Smooth muscle cell of the brain vasculature (primary cell): Measurements from ENCODE around the gene ULK3.

Source experiments
- DNase-seq: peaks from one replicate; pipeline ENCODE4 v3.0.0-alpha.2; 2012; ENCODE audit warnings: low read depth, low spot score

The ULK3 gene

GRCh38 chr15:74822233-74822632 is 20.7 kb downstream of the ULK3 start:
- no peak for DNase-seq

GRCh38 chr15:74821790-74822158 is 21.2 kb downstream of the ULK3 start:
- no peak for DNase-seq

DNA sequence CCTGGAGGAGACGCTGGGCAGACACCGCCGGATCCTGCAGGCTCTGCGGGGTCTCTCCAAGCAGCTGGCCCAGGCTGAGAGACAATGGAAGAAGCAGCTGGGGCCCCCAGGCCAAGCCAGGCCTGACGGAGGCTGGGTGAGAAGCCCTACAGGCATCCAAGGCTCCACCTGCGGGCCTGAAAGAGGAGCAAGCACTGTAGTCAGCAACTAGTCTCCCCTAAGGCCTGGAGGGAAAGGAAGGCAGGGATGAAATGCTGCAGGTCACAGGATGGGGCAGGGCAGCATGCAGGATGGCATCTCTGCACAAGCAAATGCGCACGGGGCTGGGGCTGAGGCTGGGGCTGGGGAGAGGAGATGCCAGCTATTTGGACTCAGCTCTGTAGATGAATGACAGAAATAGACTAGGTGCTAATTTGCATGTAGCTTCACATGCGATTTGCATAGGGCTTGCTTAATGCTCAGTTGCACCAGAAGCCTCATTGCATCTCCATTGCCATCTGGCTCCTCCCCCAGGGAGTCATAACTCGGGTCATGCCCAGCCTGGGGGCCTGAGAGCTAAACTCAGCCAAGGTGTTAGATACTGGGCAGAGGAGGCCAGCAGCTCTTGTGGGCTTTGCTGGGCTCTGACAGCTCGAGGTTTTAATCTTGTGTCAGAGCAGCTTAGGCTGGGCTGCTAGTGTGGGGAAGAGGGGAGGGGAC is 21.7 kb downstream of the ULK3 start:
- DNase-seq = no peak

DNA sequence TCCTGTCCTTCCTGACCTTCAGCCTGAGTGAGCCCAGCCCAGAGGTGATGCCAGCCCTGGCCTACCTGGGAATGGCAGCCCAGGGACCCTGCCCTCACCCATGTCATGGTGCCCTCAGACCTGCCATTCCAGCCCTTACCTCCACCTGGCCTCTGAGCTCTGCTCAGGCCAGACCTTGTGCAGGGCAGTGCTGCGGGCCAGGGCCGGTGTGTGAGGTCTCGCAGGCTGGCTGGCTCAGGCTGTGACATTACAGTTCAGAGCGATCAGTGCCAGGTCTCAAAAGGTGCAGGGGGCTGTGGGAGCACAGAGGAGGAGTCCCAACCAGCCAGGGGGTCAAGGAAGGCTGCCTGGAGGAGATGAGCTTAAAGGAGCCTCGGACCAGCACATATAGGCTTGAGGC is 22.9 kb downstream of the ULK3 start:
- no peak for DNase-seq

DNA sequence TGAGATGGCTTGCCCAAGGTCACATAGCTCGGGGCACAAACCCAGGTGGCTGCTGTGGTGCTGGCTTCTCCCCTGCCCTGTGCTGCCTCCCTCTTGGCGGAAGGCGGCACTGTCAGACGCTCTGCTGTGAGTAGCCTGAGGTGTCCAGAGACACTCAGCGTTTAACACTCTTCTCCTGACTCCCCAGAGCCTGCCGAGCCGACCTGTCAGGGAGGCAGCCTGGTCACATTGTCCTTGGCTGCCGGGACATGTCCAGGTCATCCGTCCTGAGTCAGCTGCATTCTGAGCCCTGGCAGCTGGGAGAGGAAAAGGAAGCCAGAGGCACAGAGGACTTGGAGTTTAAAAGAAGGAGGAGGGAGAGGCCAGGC is 25.6 kb downstream of the ULK3 start:
- no peak for DNase-seq

DNA sequence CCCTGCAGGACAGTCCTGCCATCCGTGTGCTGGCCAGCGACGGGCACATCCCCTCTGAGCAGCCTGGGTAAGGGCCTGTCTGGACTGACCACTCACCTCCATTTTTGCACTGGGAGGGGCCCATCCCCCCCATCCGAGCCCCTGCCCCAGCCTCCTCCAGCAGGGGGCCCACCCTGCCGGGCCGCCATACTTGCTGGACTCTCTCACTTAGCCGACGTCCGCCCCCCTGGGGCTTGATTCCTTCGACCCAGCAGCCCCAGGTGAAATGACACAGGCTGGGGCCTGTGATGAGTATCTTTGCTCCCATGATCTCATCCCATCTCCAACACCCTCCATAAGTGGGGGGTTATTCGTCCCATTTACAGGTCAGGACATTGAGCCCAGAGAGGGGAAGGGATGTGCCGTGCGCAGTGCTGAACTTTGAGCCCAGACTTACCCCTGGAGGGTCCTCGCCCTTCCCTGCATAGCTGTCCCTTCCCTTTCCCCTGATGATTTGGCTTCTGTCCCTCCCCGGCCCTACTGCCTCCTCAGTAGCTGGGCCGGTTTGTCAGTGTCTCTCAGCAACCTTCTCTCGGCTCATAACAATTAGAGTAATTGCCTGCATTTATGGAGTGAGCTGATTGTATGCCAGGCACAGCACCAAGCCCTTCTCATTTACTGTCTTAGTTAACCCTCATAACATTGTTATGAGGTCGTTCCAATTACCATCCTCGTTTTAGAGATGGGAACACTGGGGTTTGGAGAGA is 26.2 kb downstream of the ULK3 start:
- DNase-seq = no peak

- no peak for DNase-seq
These were observed 27.0 kb downstream of the ULK3 start for GRCh38 chr15:74815961-74816360.

GRCh38 chr15:74815121-74815934 is 27.6 kb downstream of the ULK3 start:
- DNase-seq = no peak

DNA sequence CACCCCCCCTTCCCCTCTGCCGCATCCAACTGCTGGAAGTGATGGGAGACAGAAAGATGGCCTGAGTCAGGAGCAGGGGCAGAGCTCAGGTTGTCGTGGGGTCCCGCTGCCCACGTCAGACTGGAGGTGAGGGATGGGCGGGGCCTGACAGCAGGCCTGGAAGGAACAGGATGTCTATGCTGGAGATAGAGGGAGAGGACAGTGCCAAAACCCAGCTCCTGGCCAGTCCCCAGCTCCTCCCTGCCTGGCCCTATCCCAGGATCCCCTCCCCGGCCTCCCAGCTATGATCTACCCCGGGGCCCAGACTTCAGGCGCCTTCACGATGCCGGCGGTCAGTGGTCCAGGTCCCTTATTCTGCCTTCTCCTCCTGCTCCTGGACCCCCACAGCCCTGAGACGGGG is 30.4 kb downstream of the ULK3 start, which contains the start of gene LMAN1L:
Gene LMAN1L, plus strand, starts transcription at position 303 of the 400 bp plus-strand sequence. Its CDS starts 20 bp downstream, at position 323.
- no peak for DNase-seq

- no peak for DNase-seq
These were observed 33.0 kb downstream of the ULK3 start for GRCh38 chr15:74809956-74810355.

DNA sequence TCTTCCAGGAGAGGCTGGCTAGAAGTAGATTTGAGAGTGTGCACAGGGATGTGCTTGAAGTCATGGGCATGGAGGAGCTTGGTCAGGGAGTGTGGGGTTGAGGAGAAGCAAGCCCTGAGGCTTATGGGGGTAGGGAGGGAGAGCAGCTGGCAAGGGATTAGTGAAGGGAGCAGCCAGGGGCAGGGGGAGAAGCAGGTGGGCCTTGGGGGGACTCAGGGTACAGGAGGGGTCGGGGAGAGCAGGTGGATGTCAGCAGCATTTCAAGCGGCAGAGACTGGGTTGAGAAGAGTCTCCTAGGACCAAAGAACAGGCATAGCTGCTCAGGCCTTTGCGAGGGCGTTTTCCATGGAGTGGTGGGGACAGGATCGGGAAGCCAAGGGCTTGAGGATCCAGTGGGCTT is 33.7 kb downstream of the ULK3 start:
- DNase-seq = no peak

DNA sequence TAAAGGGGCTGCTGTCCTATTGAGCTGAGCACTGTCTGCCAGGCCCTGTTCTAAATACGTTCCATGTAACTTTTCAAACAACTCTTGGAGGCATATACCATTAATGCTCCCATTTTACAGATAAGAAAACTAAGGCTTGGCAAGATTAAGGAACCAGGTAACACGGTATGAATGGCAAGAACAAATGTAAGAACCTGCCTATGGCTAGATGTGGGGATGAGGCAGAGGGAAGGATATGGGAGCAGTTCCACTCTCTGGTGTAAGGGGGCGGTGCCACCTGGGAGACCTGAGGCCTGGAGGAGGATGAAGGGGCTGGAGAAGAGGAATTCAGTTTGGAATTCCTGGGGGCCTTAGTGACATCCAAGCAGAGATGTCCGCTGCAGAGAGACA is 34.1 kb downstream of the ULK3 start:
- DNase-seq = no peak

- no peak for DNase-seq
These were observed 34.7 kb downstream of the ULK3 start for GRCh38 chr15:74808078-74808839.

GRCh38 chr15:74807282-74807681 is 35.7 kb downstream of the ULK3 start:
- no peak for DNase-seq

DNA sequence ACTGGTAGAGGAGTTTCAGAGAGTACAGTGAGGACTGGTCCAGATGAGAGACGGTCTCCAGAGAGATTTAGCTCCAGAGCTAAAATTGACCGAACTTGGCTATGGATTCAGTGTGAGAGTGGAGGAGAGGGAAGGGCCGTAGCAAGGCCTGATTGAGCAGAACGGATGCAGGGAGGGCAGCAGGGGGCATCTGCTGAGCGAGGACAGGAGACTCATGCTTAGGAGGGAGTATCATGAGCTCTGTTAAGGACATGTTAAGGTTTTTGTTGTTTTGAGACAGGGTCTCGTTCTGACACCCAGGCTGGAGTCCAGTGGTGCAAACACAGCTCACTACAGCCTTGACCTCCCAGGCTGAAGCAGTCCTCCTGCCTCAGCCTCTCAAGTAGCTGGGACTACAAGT is 38.0 kb downstream of the ULK3 start:
- no peak for DNase-seq

DNA sequence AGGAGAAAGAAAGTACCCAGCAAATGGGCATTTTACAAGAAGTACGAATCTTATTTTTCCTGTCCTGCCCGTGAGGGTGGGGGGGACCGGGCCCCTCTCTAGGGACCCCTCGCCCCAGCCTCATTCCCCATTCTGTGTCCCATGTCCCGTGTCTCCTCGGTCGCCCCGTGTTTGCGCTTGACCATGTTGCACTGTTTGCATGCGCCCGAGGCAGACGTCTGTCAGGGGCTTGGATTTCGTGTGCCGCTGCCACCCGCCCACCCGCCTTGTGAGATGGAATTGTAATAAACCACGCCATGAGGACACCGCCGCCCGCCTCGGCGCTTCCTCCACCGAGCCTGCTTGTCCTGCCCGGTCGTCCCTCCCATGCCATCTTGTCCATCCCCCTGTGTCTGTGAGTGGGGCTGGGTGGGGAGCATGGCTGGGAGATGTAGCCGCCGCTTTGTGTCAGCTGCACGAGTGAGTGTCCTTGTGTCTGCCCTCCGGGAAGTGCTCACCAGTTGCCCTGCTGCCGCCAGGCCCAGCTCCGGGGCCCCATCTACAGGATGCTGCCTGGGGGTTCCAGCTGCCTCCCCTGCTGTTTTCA is 40.0 kb downstream of the ULK3 start:
- no peak for DNase-seq

- no peak for DNase-seq
These were observed 40.7 kb downstream of the ULK3 start for GRCh38 chr15:74802290-74802689.

- DNase-seq = no peak
These were observed 41.5 kb downstream of the ULK3 start for GRCh38 chr15:74801311-74801997.

DNA sequence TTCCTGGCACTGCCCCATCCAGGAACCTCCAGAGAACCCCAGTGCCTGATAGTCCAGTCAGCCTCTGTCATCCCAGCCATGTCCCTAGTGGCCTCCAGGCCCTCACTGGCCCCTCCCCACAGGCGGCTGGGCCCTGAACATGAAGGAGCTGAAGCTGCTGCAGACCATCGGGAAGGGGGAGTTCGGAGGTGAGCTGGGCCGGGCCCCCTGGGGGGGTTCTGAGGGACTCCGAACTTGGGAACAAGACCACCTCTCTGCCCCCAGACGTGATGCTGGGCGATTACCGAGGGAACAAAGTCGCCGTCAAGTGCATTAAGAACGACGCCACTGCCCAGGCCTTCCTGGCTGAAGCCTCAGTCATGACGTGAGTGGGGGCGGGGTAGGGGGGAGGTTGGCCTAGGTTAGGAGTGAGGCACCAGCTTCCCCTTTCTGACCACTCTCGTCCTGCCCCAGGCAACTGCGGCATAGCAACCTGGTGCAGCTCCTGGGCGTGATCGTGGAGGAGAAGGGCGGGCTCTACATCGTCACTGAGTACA is 42.3 kb downstream of the ULK3 start:
- DNase-seq = no peak

GRCh38 chr15:74799856-74800558 is 42.9 kb downstream of the ULK3 start:
- no peak for DNase-seq
